Hindlimb muscle (tissue), 1 donor: Measurements from ENCODE around the gene CTSA. TPM values are rescaled to one million over a fixed set of nuclear protein-coding genes. Genes with fewer than 3 reads are reported as not detected.
A peak's percentile ranks its signal among the peaks of the same experiment; 100 is the strongest.
"Not testable (repeated sequence)": the region's sequence is repeated elsewhere in the genome, so short reads cannot be mapped to it uniquely, and the experiment has no call there.

ENCODE experiments used
- DNase-seq: peaks from one replicate; pipeline ENCODE4 v3.0.0-alpha.2; 2013
- polyA plus RNA-seq: library from polyadenylated mRNA; unstranded; fragments of 120-200 nt; gene quantifications from one replicate; pipeline ENCODE4 v1.2.1, GENCODE V29; 2013; ENCODE audit not compliant: insufficient read length

CTSA gene
- polyA plus RNA-seq, 1 donor = 68.0 TPM

GRCh38 chr20:45897289-45897688 is 6.2 kb downstream of the CTSA start:
- no peak for DNase-seq

- no peak for DNase-seq
Observed at GRCh38 chr20:45897692-45898091, 6.6 kb downstream of the CTSA start.

GRCh38 chr20:45898285-45898684 is 7.2 kb downstream of the CTSA start:
- DNase-seq = no peak

- DNase-seq = no peak
Observed at GRCh38 chr20:45899046-45899835, 8.1 kb downstream of the CTSA start.

GRCh38 chr20:45901332-45901731 is 10.2 kb downstream of the CTSA start:
- not testable (repeated sequence) for DNase-seq

- DNase-seq = no peak
Observed at GRCh38 chr20:45902199-45902701, 11.1 kb downstream of the CTSA start.

GRCh38 chr20:45904583-45905504 is 13.7 kb downstream of the CTSA start:
- DNase-seq = no peak

GRCh38 chr20:45905505-45906079 is 14.5 kb downstream of the CTSA start:
- DNase-seq = no peak

- no peak for DNase-seq
Observed at GRCh38 chr20:45907219-45907948, 16.2 kb downstream of the CTSA start.

GRCh38 chr20:45908084-45908483 is 16.9 kb downstream of the CTSA start:
- no peak for DNase-seq

- DNase-seq = no peak
Observed at GRCh38 chr20:45909336-45909808, 18.2 kb downstream of the CTSA start.

GRCh38 chr20:45909817-45910669 is 18.9 kb downstream of the CTSA start:
- no peak for DNase-seq

- DNase-seq = peak; percentile 89
Observed at GRCh38 chr20:45910670-45911485, 19.7 kb downstream of the CTSA start.

GRCh38 chr20:45911486-45912343 is 20.6 kb downstream of the CTSA start, which contains the start of gene PLTP:
TSS of gene PLTP (minus strand) at chr20:45912155. CDS start at chr20:45911452, 703 bp downstream.
- peak; percentile 78 for DNase-seq

- DNase-seq = no peak
Observed at GRCh38 chr20:45912344-45912682, 21.2 kb downstream of the CTSA start.

GRCh38 chr20:45913116-45913515 is 22.0 kb downstream of the CTSA start:
- no peak for DNase-seq

- peak; percentile 77 for DNase-seq
Observed at GRCh38 chr20:45917790-45918141, 26.6 kb downstream of the CTSA start.

GRCh38 chr20:45918182-45918737 is 27.1 kb downstream of the CTSA start:
- DNase-seq = no peak
